Measurements from ENCODE around the gene C2CD4C.

C2CD4C gene

GRCh38 chr19:375395-376110 is 33.4 kb downstream of the C2CD4C start:
- no peak overlapping the region for H3K4me3 ChIP-seq (ENCODE audit: severe bottlenecking)
- ATAC-seq (ENCODE audit: low read depth) (no peak), DNase-seq (ENCODE audit: low spot score) (no peak)
- no peak overlapping the region for H3K27ac ChIP-seq (ENCODE audit: poor library complexity, severe bottlenecking)
- no peaks in the 10 kb centered on the region for H3K36me3 ChIP-seq (ENCODE audit: low read depth)
- H3K9me3 ChIP-seq (ENCODE audit: severe bottlenecking) = no peaks in the 10 kb centered on the region
- TF ChIP-seq, protein P1, sequence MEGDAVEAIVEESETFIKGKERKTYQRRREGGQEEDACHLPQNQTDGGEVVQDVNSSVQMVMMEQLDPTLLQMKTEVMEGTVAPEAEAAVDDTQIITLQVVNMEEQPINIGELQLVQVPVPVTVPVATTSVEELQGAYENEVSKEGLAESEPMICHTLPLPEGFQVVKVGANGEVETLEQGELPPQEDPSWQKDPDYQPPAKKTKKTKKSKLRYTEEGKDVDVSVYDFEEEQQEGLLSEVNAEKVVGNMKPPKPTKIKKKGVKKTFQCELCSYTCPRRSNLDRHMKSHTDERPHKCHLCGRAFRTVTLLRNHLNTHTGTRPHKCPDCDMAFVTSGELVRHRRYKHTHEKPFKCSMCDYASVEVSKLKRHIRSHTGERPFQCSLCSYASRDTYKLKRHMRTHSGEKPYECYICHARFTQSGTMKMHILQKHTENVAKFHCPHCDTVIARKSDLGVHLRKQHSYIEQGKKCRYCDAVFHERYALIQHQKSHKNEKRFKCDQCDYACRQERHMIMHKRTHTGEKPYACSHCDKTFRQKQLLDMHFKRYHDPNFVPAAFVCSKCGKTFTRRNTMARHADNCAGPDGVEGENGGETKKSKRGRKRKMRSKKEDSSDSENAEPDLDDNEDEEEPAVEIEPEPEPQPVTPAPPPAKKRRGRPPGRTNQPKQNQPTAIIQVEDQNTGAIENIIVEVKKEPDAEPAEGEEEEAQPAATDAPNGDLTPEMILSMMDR (IDR thresholded peaks at IDR 0.05; ENCODE audit: poor library complexity, severe bottlenecking) = no peak
- H3K27me3 ChIP-seq (ENCODE audit: insufficient read depth, poor library complexity, severe bottlenecking) = no peaks in the 10 kb centered on the region
- H3K4me1 ChIP-seq (ENCODE audit: insufficient read depth, poor library complexity, severe bottlenecking) = peaks cover 7% of the 10 kb centered on the region

GRCh38 chr19:374886-375235 is 34.1 kb downstream of the C2CD4C start:
- H3K9me3 ChIP-seq (ENCODE audit: severe bottlenecking) = no peaks in the 10 kb centered on the region
- H3K27me3 ChIP-seq (ENCODE audit: insufficient read depth, poor library complexity, severe bottlenecking) = no peaks in the 10 kb centered on the region

DNA sequence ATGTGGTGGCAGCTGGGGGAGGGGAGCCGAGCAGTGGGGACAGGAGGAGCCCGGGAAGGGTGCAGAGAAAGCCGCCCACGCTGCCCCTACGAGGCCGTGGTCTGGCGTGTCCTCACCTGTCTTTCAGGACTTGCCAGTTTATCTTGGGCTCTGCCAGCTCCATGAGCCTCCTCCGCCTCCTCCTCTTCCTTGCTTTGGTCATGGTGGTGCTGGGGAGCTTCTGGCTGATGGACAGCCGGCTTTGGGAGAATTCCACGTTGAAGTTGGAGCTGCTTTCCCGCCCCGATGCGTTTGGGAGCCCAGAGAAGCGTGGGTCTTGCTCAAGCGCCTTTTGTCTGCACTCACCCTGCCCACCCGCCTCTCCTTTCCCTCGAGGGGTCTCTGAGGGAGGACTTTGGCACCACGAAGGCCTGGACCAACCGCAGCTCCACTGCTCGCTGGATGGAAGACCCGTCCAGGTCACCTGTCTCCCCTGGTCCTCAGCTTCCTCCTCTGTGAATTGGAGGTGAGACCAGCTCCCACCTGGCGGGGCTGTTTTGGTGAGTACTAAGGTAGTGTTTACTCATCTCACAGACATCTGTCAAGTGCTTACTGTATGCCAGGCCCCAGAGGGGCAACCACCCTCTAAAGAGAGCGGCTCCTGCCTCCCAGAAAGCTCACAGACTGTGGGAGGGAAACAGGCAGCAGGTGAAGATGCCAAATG is 34.6 kb downstream of the C2CD4C start:
- Histone ChIP-seq H3K4me3 (ENCODE audit: severe bottlenecking) (no peak overlapping the region), H3K27me3 (ENCODE audit: insufficient read depth, poor library complexity, severe bottlenecking) (no peaks in the 10 kb centered on the region), H3K4me1 (ENCODE audit: insufficient read depth, poor library complexity, severe bottlenecking) (peaks cover 7% of the 10 kb centered on the region), H3K9me3 (ENCODE audit: severe bottlenecking) (no peaks in the 10 kb centered on the region), H3K27ac (ENCODE audit: poor library complexity, severe bottlenecking) (no peak overlapping the region), H3K36me3 (ENCODE audit: low read depth) (no peaks in the 10 kb centered on the region)
- TF ChIP-seq, protein P1 (IDR thresholded peaks at IDR 0.05; ENCODE audit: poor library complexity, severe bottlenecking) = no peak
- ATAC-seq (ENCODE audit: low read depth) (peak; percentile 40; the same call in 1 of the 3 replicates), DNase-seq (ENCODE audit: low spot score) (no peak)

More at GRCh38 chr19:374886-375235, 34.1 kb downstream of the C2CD4C start:
- Histone ChIP-seq H3K4me1 (ENCODE audit: insufficient read depth, poor library complexity, severe bottlenecking) (peaks cover 7% of the 10 kb centered on the region), H3K36me3 (ENCODE audit: low read depth) (no peaks in the 10 kb centered on the region), H3K4me3 (ENCODE audit: severe bottlenecking) (no peak overlapping the region), H3K27ac (ENCODE audit: poor library complexity, severe bottlenecking) (no peak overlapping the region)
- DNase-seq (ENCODE audit: low spot score) (no peak), ATAC-seq (ENCODE audit: low read depth) (no peak)
- TF ChIP-seq, protein P1 (IDR thresholded peaks at IDR 0.05; ENCODE audit: poor library complexity, severe bottlenecking) = no peak

- Histone ChIP-seq H3K27me3 (ENCODE audit: insufficient read depth, poor library complexity, severe bottlenecking) (no peaks in the 10 kb centered on the region), H3K4me3 (ENCODE audit: severe bottlenecking) (no peak overlapping the region), H3K27ac (ENCODE audit: poor library complexity, severe bottlenecking) (no peak overlapping the region), H3K36me3 (ENCODE audit: low read depth) (no peaks in the 10 kb centered on the region), H3K4me1 (ENCODE audit: insufficient read depth, poor library complexity, severe bottlenecking) (peaks cover 7% of the 10 kb centered on the region), H3K9me3 (ENCODE audit: severe bottlenecking) (no peaks in the 10 kb centered on the region)
- no peak for DNase-seq (ENCODE audit: low spot score)
- TF ChIP-seq, protein P1 (IDR thresholded peaks at IDR 0.05; ENCODE audit: poor library complexity, severe bottlenecking) = no peak
- ATAC-seq (ENCODE audit: low read depth) = no peak
These were observed 35.4 kb downstream of the C2CD4C start for GRCh38 chr19:373391-374182.
